WTC11 (cell line): ENCODE results near the gene EEA1. TPM values are rescaled to one million over a fixed set of nuclear protein-coding genes. Genes with fewer than 3 reads are reported as not detected.

Experiments used
- ATAC-seq: fragments of 200-7000 bp; cut with Tn5 transposase; 2 replicates; pipeline ENCODE4 v1.10.0; 2021; ENCODE audit warnings: mild to moderate bottlenecking, moderate library complexity
- CTCF ChIA-PET: fragments of 300-600 bp; sonication (Branson Sonifier 250); formaldehyde crosslinking; loops from one replicate; lab custom pipeline; 2021; ENCODE audit warnings: antibody characterized with exemption; lab: Charles Lee
- POLR2A ChIA-PET: fragments of 350-600 bp; sonication (Branson Sonifier 250); formaldehyde crosslinking; loops from one replicate; lab custom pipeline; 2021; ENCODE audit warnings: antibody characterized with exemption; lab: Charles Lee
- DNase-seq: peaks from one replicate; pipeline ENCODE4 v3.0.0; 2021; ENCODE audit warnings: low spot score
- H3K27ac Mint-ChIP-seq: 2 replicates; pipeline ENCODE4 v1.8.0; 2021; ENCODE audit warnings: mixed read lengths
- H3K27me3 Mint-ChIP-seq: 2 replicates; pipeline ENCODE4 v1.8.0; 2021; ENCODE audit warnings: low read depth, mild to moderate bottlenecking, moderate library complexity, mixed read lengths
- H3K36me3 Mint-ChIP-seq: 2 replicates; pipeline ENCODE4 v1.8.0; 2021; ENCODE audit warnings: mixed read lengths
- H3K4me1 Mint-ChIP-seq: 2 replicates; pipeline ENCODE4 v1.8.0; 2022; ENCODE audit warnings: mixed read lengths
- H3K4me3 Mint-ChIP-seq: 2 replicates; pipeline ENCODE4 v1.8.0; 2021; ENCODE audit warnings: mild to moderate bottlenecking, moderate library complexity, mixed read lengths
- H3K9me3 Mint-ChIP-seq: 2 replicates; pipeline ENCODE4 v1.8.0; 2021; ENCODE audit warnings: mixed read lengths
- ATF1 ChIP-seq: sonication (generic); formaldehyde crosslinking; IDR thresholded peaks from 2 replicates; pipeline ENCODE4 v1.8.1; 2023; ENCODE audit warnings: mild to moderate bottlenecking, moderate library complexity, missing genetic modification reagents
- FOXJ3 ChIP-seq: sonication (generic); formaldehyde crosslinking; IDR thresholded peaks from 2 replicates; pipeline ENCODE4 v1.9.0; 2021; ENCODE audit warnings: missing genetic modification reagents, mild to moderate bottlenecking, borderline replicate concordance
- FOXK1 ChIP-seq: sonication (generic); formaldehyde crosslinking; IDR thresholded peaks from 2 replicates; pipeline ENCODE4 v1.8.0; 2022; ENCODE audit warnings: mild to moderate bottlenecking, moderate library complexity, missing genetic modification reagents
- GABPB1 ChIP-seq: sonication (generic); formaldehyde crosslinking; IDR thresholded peaks from 2 replicates; pipeline ENCODE4 v1.8.1; 2023; ENCODE audit warnings: mild to moderate bottlenecking, missing genetic modification reagents
- GRHL2 ChIP-seq: fragments of 250-450 bp; sonication (Bioruptor Pico); IDR thresholded peaks from 2 replicates; pipeline ENCODE4 v1.8.0; 2022; ENCODE audit warnings: mild to moderate bottlenecking, moderate library complexity; ENCODE audit not compliant: insufficient replicate concordance, severe bottlenecking
- JUN ChIP-seq: sonication (generic); formaldehyde crosslinking; IDR thresholded peaks from 2 replicates; pipeline ENCODE4 v1.8.0; 2023; ENCODE audit warnings: mild to moderate bottlenecking, missing genetic modification reagents
- PRRX2 ChIP-seq: fragments of 250-450 bp; sonication (Bioruptor Pico); IDR thresholded peaks from 2 replicates; pipeline ENCODE4 v1.8.0; 2021; ENCODE audit warnings: mild to moderate bottlenecking
- SMAD4 ChIP-seq: sonication (generic); formaldehyde crosslinking; IDR thresholded peaks from 2 replicates; pipeline ENCODE4 v1.8.0; 2022; ENCODE audit warnings: mild to moderate bottlenecking, missing genetic modification reagents
- ZNF232 ChIP-seq: sonication (generic); formaldehyde crosslinking; IDR thresholded peaks from 2 replicates; pipeline ENCODE4 v1.8.0; 2022; ENCODE audit warnings: mild to moderate bottlenecking, missing genetic modification reagents
- total RNA-seq: library from RNA; stranded (reverse); gene quantifications from 3 replicates; pipeline ENCODE4 v1.2.3, GENCODE V29; 2021
- TF ChIP-seq, protein P1 (sequence below): fragments of 250-450 bp; sonication (Bioruptor Pico); IDR thresholded peaks from 2 replicates; pipeline ENCODE4 v1.8.0; 2021; ENCODE audit warnings: mild to moderate bottlenecking
- TF ChIP-seq, protein P2 (sequence below): sonication (generic); formaldehyde crosslinking; IDR thresholded peaks from 2 replicates; pipeline ENCODE4 v1.8.1; 2023; ENCODE audit warnings: mild to moderate bottlenecking, missing genetic modification reagents, borderline replicate concordance
- TF ChIP-seq, protein P3 (sequence below): sonication (generic); formaldehyde crosslinking; IDR thresholded peaks from 2 replicates; pipeline ENCODE4 v1.8.1; 2022; ENCODE audit warnings: low read depth, missing genetic modification reagents, borderline replicate concordance
- TF ChIP-seq, protein P4 (sequence below): sonication (generic); formaldehyde crosslinking; IDR thresholded peaks from 2 replicates; pipeline ENCODE4 v1.8.1; 2022; ENCODE audit warnings: low read depth, mild to moderate bottlenecking, moderate library complexity, missing genetic modification reagents, borderline replicate concordance
- TF ChIP-seq, protein P5 (sequence below): sonication (generic); formaldehyde crosslinking; IDR thresholded peaks from 2 replicates; pipeline ENCODE4 v1.8.1; 2022; ENCODE audit warnings: mild to moderate bottlenecking, missing genetic modification reagents, moderate library complexity, borderline replicate concordance
- TF ChIP-seq, protein P6 (sequence below): sonication (generic); formaldehyde crosslinking; IDR thresholded peaks from 2 replicates; pipeline ENCODE4 v1.8.1; 2023; ENCODE audit warnings: mild to moderate bottlenecking, missing genetic modification reagents, moderate library complexity
- TF ChIP-seq, protein P7 (sequence below): fragments of 200-600 bp; IDR thresholded peaks from 2 replicates; pipeline ENCODE4 v1.8.0; 2022; ENCODE audit warnings: antibody characterized with exemption
- TF ChIP-seq, protein P8 (sequence below): sonication (generic); formaldehyde crosslinking; IDR thresholded peaks from 2 replicates; pipeline ENCODE4 v1.8.1; 2022; ENCODE audit warnings: missing genetic modification reagents, borderline replicate concordance
- TF ChIP-seq, protein P9 (sequence below): sonication (generic); formaldehyde crosslinking; IDR thresholded peaks from 2 replicates; pipeline ENCODE4 v1.8.1; 2023; ENCODE audit warnings: mild to moderate bottlenecking, missing genetic modification reagents, moderate library complexity
- TF ChIP-seq, protein P10 (sequence below): fragments of 250-450 bp; sonication (Bioruptor Pico); IDR thresholded peaks from 2 replicates; pipeline ENCODE4 v1.9.0; 2021; ENCODE audit warnings: mild to moderate bottlenecking
- TF ChIP-seq, protein P11 (sequence below): sonication (generic); formaldehyde crosslinking; conservative IDR thresholded peaks from 2 replicates; pipeline ENCODE4 v1.8.1; 2022; ENCODE audit warnings: mild to moderate bottlenecking, missing genetic modification reagents

Gene EEA1
- total RNA-seq, 1 experiment from 2014 or later = 20.3 TPM

DNA sequence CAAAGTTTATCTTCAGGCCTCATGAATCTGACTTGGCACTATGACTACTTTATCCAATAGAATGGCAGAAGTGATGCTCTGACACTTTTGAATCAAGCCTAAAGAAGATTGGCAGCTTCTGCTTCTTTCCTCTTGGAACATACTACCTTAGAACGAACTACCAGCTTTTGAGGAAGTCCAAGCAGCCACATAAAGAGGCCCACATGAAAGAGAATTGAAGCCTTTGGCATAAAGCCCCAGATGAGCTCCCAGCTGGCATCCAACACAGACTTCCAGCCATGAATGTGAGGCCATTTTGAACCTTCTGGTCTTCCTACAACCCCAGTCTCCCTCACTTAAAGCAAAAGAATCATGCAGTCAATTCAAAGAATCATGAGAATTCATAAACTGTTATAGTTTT is 65.8 kb downstream of the EEA1 start:
- peaks cover 4% of the 10 kb centered on the region for H3K36me3 Mint-ChIP-seq
- DNase-seq (no peak), ATAC-seq (no peak)
- no peaks in the 10 kb centered on the region for H3K4me1 Mint-ChIP-seq
- H3K9me3 Mint-ChIP-seq = no peaks in the 10 kb centered on the region
- TF ChIP-seq FOXJ3 (CRISPR knock-in tag) (no peak), FOXK1 (CRISPR knock-in tag) (no peak), PRRX2 (no peak), GRHL2 (CRISPR knock-in tag) (no peak), GABPB1 (CRISPR knock-in tag) (no peak), ATF1 (no peak), SMAD4 (CRISPR knock-in tag) (no peak), JUN (CRISPR knock-in tag) (no peak), ZNF232 (CRISPR knock-in tag) (no peak)
- TF ChIP-seq, protein P1, sequence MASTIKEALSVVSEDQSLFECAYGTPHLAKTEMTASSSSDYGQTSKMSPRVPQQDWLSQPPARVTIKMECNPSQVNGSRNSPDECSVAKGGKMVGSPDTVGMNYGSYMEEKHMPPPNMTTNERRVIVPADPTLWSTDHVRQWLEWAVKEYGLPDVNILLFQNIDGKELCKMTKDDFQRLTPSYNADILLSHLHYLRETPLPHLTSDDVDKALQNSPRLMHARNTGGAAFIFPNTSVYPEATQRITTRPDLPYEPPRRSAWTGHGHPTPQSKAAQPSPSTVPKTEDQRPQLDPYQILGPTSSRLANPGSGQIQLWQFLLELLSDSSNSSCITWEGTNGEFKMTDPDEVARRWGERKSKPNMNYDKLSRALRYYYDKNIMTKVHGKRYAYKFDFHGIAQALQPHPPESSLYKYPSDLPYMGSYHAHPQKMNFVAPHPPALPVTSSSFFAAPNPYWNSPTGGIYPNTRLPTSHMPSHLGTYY (CRISPR knock-in tag) = no peak
- TF ChIP-seq, protein P2, sequence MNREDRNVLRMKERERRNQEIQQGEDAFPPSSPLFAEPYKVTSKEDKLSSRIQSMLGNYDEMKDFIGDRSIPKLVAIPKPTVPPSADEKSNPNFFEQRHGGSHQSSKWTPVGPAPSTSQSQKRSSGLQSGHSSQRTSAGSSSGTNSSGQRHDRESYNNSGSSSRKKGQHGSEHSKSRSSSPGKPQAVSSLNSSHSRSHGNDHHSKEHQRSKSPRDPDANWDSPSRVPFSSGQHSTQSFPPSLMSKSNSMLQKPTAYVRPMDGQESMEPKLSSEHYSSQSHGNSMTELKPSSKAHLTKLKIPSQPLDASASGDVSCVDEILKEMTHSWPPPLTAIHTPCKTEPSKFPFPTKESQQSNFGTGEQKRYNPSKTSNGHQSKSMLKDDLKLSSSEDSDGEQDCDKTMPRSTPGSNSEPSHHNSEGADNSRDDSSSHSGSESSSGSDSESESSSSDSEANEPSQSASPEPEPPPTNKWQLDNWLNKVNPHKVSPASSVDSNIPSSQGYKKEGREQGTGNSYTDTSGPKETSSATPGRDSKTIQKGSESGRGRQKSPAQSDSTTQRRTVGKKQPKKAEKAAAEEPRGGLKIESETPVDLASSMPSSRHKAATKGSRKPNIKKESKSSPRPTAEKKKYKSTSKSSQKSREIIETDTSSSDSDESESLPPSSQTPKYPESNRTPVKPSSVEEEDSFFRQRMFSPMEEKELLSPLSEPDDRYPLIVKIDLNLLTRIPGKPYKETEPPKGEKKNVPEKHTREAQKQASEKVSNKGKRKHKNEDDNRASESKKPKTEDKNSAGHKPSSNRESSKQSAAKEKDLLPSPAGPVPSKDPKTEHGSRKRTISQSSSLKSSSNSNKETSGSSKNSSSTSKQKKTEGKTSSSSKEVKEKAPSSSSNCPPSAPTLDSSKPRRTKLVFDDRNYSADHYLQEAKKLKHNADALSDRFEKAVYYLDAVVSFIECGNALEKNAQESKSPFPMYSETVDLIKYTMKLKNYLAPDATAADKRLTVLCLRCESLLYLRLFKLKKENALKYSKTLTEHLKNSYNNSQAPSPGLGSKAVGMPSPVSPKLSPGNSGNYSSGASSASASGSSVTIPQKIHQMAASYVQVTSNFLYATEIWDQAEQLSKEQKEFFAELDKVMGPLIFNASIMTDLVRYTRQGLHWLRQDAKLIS (CRISPR knock-in tag) = no peak
- TF ChIP-seq, protein P3, sequence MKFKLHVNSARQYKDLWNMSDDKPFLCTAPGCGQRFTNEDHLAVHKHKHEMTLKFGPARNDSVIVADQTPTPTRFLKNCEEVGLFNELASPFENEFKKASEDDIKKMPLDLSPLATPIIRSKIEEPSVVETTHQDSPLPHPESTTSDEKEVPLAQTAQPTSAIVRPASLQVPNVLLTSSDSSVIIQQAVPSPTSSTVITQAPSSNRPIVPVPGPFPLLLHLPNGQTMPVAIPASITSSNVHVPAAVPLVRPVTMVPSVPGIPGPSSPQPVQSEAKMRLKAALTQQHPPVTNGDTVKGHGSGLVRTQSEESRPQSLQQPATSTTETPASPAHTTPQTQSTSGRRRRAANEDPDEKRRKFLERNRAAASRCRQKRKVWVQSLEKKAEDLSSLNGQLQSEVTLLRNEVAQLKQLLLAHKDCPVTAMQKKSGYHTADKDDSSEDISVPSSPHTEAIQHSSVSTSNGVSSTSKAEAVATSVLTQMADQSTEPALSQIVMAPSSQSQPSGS = no peak
- TF ChIP-seq, protein P4, sequence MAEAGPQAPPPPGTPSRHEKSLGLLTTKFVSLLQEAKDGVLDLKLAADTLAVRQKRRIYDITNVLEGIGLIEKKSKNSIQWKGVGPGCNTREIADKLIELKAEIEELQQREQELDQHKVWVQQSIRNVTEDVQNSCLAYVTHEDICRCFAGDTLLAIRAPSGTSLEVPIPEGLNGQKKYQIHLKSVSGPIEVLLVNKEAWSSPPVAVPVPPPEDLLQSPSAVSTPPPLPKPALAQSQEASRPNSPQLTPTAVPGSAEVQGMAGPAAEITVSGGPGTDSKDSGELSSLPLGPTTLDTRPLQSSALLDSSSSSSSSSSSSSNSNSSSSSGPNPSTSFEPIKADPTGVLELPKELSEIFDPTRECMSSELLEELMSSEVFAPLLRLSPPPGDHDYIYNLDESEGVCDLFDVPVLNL (CRISPR knock-in tag) = no peak
- TF ChIP-seq, protein P5, sequence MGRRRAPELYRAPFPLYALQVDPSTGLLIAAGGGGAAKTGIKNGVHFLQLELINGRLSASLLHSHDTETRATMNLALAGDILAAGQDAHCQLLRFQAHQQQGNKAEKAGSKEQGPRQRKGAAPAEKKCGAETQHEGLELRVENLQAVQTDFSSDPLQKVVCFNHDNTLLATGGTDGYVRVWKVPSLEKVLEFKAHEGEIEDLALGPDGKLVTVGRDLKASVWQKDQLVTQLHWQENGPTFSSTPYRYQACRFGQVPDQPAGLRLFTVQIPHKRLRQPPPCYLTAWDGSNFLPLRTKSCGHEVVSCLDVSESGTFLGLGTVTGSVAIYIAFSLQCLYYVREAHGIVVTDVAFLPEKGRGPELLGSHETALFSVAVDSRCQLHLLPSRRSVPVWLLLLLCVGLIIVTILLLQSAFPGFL (CRISPR knock-in tag) = no peak
- TF ChIP-seq, protein P6, sequence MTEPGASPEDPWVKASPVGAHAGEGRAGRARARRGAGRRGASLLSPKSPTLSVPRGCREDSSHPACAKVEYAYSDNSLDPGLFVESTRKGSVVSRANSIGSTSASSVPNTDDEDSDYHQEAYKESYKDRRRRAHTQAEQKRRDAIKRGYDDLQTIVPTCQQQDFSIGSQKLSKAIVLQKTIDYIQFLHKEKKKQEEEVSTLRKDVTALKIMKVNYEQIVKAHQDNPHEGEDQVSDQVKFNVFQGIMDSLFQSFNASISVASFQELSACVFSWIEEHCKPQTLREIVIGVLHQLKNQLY (CRISPR knock-in tag) = no peak
- TF ChIP-seq, protein P7, sequence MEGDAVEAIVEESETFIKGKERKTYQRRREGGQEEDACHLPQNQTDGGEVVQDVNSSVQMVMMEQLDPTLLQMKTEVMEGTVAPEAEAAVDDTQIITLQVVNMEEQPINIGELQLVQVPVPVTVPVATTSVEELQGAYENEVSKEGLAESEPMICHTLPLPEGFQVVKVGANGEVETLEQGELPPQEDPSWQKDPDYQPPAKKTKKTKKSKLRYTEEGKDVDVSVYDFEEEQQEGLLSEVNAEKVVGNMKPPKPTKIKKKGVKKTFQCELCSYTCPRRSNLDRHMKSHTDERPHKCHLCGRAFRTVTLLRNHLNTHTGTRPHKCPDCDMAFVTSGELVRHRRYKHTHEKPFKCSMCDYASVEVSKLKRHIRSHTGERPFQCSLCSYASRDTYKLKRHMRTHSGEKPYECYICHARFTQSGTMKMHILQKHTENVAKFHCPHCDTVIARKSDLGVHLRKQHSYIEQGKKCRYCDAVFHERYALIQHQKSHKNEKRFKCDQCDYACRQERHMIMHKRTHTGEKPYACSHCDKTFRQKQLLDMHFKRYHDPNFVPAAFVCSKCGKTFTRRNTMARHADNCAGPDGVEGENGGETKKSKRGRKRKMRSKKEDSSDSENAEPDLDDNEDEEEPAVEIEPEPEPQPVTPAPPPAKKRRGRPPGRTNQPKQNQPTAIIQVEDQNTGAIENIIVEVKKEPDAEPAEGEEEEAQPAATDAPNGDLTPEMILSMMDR = no peak
- TF ChIP-seq, protein P8, sequence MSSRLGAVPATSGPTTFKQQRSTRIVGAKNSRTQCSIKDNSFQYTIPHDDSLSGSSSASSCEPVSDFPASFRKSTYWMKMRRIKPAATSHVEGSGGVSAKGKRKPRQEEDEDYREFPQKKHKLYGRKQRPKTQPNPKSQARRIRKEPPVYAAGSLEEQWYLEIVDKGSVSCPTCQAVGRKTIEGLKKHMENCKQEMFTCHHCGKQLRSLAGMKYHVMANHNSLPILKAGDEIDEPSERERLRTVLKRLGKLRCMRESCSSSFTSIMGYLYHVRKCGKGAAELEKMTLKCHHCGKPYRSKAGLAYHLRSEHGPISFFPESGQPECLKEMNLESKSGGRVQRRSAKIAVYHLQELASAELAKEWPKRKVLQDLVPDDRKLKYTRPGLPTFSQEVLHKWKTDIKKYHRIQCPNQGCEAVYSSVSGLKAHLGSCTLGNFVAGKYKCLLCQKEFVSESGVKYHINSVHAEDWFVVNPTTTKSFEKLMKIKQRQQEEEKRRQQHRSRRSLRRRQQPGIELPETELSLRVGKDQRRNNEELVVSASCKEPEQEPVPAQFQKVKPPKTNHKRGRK (CRISPR knock-in tag) = no peak
- TF ChIP-seq, protein P9, sequence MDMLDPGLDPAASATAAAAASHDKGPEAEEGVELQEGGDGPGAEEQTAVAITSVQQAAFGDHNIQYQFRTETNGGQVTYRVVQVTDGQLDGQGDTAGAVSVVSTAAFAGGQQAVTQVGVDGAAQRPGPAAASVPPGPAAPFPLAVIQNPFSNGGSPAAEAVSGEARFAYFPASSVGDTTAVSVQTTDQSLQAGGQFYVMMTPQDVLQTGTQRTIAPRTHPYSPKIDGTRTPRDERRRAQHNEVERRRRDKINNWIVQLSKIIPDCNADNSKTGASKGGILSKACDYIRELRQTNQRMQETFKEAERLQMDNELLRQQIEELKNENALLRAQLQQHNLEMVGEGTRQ (CRISPR knock-in tag) = no peak
- TF ChIP-seq, protein P10, sequence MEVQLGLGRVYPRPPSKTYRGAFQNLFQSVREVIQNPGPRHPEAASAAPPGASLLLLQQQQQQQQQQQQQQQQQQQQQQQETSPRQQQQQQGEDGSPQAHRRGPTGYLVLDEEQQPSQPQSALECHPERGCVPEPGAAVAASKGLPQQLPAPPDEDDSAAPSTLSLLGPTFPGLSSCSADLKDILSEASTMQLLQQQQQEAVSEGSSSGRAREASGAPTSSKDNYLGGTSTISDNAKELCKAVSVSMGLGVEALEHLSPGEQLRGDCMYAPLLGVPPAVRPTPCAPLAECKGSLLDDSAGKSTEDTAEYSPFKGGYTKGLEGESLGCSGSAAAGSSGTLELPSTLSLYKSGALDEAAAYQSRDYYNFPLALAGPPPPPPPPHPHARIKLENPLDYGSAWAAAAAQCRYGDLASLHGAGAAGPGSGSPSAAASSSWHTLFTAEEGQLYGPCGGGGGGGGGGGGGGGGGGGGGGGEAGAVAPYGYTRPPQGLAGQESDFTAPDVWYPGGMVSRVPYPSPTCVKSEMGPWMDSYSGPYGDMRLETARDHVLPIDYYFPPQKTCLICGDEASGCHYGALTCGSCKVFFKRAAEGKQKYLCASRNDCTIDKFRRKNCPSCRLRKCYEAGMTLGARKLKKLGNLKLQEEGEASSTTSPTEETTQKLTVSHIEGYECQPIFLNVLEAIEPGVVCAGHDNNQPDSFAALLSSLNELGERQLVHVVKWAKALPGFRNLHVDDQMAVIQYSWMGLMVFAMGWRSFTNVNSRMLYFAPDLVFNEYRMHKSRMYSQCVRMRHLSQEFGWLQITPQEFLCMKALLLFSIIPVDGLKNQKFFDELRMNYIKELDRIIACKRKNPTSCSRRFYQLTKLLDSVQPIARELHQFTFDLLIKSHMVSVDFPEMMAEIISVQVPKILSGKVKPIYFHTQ (CRISPR knock-in tag) = no peak
- TF ChIP-seq, protein P11, sequence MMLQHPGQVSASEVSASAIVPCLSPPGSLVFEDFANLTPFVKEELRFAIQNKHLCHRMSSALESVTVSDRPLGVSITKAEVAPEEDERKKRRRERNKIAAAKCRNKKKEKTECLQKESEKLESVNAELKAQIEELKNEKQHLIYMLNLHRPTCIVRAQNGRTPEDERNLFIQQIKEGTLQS (CRISPR knock-in tag) = no peak
- no peak overlapping the region for H3K27ac Mint-ChIP-seq
- ChIA-PET POLR2A (no interaction called here), CTCF (no interaction called here)
- no peaks in the 10 kb centered on the region for H3K27me3 Mint-ChIP-seq
- H3K4me3 Mint-ChIP-seq = no peak overlapping the region
